ENCODE results near the gene SNRPD2.

GRCh38 chr19:45693106-45693788 is 1.5 kb upstream of the SNRPD2 start:
- TF ChIP-seq, protein P1, sequence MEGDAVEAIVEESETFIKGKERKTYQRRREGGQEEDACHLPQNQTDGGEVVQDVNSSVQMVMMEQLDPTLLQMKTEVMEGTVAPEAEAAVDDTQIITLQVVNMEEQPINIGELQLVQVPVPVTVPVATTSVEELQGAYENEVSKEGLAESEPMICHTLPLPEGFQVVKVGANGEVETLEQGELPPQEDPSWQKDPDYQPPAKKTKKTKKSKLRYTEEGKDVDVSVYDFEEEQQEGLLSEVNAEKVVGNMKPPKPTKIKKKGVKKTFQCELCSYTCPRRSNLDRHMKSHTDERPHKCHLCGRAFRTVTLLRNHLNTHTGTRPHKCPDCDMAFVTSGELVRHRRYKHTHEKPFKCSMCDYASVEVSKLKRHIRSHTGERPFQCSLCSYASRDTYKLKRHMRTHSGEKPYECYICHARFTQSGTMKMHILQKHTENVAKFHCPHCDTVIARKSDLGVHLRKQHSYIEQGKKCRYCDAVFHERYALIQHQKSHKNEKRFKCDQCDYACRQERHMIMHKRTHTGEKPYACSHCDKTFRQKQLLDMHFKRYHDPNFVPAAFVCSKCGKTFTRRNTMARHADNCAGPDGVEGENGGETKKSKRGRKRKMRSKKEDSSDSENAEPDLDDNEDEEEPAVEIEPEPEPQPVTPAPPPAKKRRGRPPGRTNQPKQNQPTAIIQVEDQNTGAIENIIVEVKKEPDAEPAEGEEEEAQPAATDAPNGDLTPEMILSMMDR (conservative IDR thresholded peaks at IDR 0.05; ENCODE audit: low read length): peak; percentile 95
- TF ChIP-seq EZH2phosphoT487 (IDR thresholded peaks at IDR 0.05; ENCODE audit: borderline replicate concordance): no peak

Data from Loucy (cell line).